Osteoblast (primary cell): ENCODE measurements around the gene JUN. TPM values are rescaled to one million over a fixed set of nuclear protein-coding genes. Genes with fewer than 3 reads are reported as not detected.
A peak's percentile ranks its signal among the peaks of the same experiment; 100 is the strongest.

ENCODE experiments used
- DNase-seq: peaks from one replicate; pipeline ENCODE4 v3.0.0; 2011; ENCODE audit warnings: low spot score, mixed read lengths; ENCODE audit not compliant: insufficient read length; ENCODE audit errors: missing footprints
- H2AFZ ChIP-seq: 2 replicates; pipeline ENCODE4 v1.6.0; 2011; ENCODE audit warnings: mild to moderate bottlenecking, low read length
- H3K27ac ChIP-seq: 2 replicates; pipeline ENCODE4 v1.5.1; 2011; ENCODE audit warnings: mild to moderate bottlenecking, low read depth, low read length, moderate library complexity
- H3K27me3 ChIP-seq: 2 replicates; pipeline ENCODE4 v1.6.0; 2012; ENCODE audit warnings: mild to moderate bottlenecking, control low read depth, inconsistent platforms, low read length, moderate library complexity; ENCODE audit not compliant: insufficient read depth
- H3K36me3 ChIP-seq: 2 replicates; pipeline ENCODE4 v1.5.1; 2011; ENCODE audit warnings: mild to moderate bottlenecking, low read length, control low read depth, moderate library complexity; ENCODE audit not compliant: insufficient read depth
- H3K4me1 ChIP-seq: 2 replicates; pipeline ENCODE4 v1.5.1; 2011; ENCODE audit warnings: mild to moderate bottlenecking, low read length, control low read depth, moderate library complexity; ENCODE audit not compliant: insufficient read depth
- H3K4me2 ChIP-seq: 2 replicates; pipeline ENCODE4 v1.6.0; 2011; ENCODE audit warnings: mild to moderate bottlenecking, low read length; ENCODE audit not compliant: insufficient read depth
- H3K4me3 ChIP-seq: fragments of 200-600 bp; sonication (generic); 3 replicates; pipeline ENCODE4 v1.5.1; 2012; ENCODE audit warnings: mild to moderate bottlenecking, low read length, inconsistent platforms; ENCODE audit not compliant: insufficient read depth
- H3K79me2 ChIP-seq: 2 replicates; pipeline ENCODE4 v1.6.0; 2012; ENCODE audit warnings: mild to moderate bottlenecking, low read length, control low read depth, inconsistent platforms; ENCODE audit not compliant: insufficient read depth
- H3K9me3 ChIP-seq: 2 replicates; pipeline ENCODE4 v1.5.1; 2011; ENCODE audit warnings: low read depth, low read length, control low read depth
- H4K20me1 ChIP-seq: 2 replicates; pipeline ENCODE4 v1.6.0; 2012; ENCODE audit warnings: mild to moderate bottlenecking, low read length, control low read depth; ENCODE audit not compliant: insufficient read depth
- total RNA-seq: library from RNA; depleted of rRNA; stranded (reverse); fragments of >200 nt; gene quantifications from 2 replicates; pipeline ENCODE4 v1.2.3, GENCODE V29; 2012
- TF ChIP-seq, protein P1 (sequence below): IDR thresholded peaks from 2 replicates; pipeline ENCODE4 v1.5.1; 2011; ENCODE audit warnings: mild to moderate bottlenecking, low read depth, low read length, moderate library complexity; ENCODE audit errors: extremely low read depth

Gene JUN
- total RNA-seq, 1 donor = 48.9 TPM

DNA sequence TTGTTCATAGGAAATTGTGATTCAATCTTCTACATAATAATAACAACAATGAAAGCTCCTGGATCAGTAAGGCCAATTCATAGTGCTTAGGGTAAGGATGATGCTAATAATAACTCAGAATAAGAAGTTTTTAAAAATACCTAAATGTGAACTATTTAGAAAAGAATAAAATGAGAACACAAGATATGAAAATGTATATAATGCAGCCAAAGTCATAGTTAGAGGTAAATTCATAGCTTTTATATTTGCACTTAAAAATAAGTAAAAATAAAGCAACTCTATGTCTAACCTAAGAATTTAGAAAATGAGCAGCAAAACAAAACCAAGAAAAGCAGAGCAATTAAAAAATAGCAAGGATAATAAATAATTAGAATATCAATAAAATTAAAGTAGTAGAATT is 43.5 kb upstream of the JUN start:
- Histone ChIP-seq H3K4me3 (no peak overlapping the region), H3K9me3 (peaks cover 5% of the 10 kb centered on the region), H3K27me3 (no peaks in the 10 kb centered on the region), H3K4me2 (no peak overlapping the region), H3K4me1 (peaks cover 25% of the 10 kb centered on the region), H3K79me2 (no peaks in the 10 kb centered on the region), H4K20me1 (no peaks in the 10 kb centered on the region), H2AFZ (no peak overlapping the region), H3K36me3 (no peaks in the 10 kb centered on the region), H3K27ac (no peak overlapping the region)
- TF ChIP-seq, protein P1, sequence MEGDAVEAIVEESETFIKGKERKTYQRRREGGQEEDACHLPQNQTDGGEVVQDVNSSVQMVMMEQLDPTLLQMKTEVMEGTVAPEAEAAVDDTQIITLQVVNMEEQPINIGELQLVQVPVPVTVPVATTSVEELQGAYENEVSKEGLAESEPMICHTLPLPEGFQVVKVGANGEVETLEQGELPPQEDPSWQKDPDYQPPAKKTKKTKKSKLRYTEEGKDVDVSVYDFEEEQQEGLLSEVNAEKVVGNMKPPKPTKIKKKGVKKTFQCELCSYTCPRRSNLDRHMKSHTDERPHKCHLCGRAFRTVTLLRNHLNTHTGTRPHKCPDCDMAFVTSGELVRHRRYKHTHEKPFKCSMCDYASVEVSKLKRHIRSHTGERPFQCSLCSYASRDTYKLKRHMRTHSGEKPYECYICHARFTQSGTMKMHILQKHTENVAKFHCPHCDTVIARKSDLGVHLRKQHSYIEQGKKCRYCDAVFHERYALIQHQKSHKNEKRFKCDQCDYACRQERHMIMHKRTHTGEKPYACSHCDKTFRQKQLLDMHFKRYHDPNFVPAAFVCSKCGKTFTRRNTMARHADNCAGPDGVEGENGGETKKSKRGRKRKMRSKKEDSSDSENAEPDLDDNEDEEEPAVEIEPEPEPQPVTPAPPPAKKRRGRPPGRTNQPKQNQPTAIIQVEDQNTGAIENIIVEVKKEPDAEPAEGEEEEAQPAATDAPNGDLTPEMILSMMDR = no peak
- DNase-seq = no peak

DNA sequence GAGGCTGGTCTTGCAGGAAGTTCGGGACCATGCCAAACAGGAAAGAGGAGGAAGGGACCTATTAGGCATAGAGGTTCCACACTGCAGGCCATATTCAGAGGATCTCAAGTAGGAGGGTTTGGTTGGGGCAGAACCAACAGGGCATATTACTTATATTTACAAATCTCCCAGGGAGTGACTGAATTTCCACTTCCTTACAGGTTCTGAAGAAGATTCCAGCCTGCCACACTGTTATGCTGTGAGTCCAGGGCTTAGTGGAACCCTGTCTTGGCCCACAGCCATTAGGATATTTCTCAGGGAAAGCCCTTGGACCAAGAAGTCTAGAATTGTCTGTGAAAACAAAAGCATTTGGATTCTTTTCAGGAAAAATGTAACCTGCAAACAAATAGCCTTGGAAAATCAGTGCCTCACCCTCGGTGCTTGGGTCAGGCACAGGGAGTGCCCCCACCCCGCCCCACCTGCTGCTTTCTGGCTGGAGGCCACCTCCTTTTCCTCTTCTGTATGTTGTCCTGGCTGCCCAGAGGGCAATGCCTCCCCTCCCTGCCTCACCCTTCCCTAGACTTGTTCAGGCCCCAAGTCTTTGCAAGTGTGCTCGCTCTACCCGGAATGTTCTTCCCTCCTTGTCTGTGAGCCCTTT is 41.0 kb upstream of the JUN start:
- peaks cover 19% of the 10 kb centered on the region for H3K4me1 ChIP-seq
- no peaks in the 10 kb centered on the region for H3K79me2 ChIP-seq
- H2AFZ ChIP-seq = peak overlapping the region; percentile 12
- no peaks in the 10 kb centered on the region for H3K36me3 ChIP-seq
- H3K9me3 ChIP-seq = peaks cover 5% of the 10 kb centered on the region
- no peak overlapping the region for H3K4me2 ChIP-seq
- H3K4me3 ChIP-seq = no peak overlapping the region
- H3K27me3 ChIP-seq = no peaks in the 10 kb centered on the region
- TF ChIP-seq, protein P1 = no peak
- H3K27ac ChIP-seq = no peak overlapping the region
- DNase-seq = no peak
- no peaks in the 10 kb centered on the region for H4K20me1 ChIP-seq

- H3K27me3 ChIP-seq = no peaks in the 10 kb centered on the region
- DNase-seq = peak; percentile 92
- H3K27ac ChIP-seq = peak overlapping the region; percentile 82
- H3K4me1 ChIP-seq = peaks cover 27% of the 10 kb centered on the region
- peak overlapping the region; percentile 81 for H2AFZ ChIP-seq
- H4K20me1 ChIP-seq = no peaks in the 10 kb centered on the region
- peaks cover 5% of the 10 kb centered on the region for H3K9me3 ChIP-seq
- no peaks in the 10 kb centered on the region for H3K36me3 ChIP-seq
- H3K4me2 ChIP-seq = peak overlapping the region; percentile 68
- TF ChIP-seq, protein P1 = no peak
- H3K79me2 ChIP-seq = no peaks in the 10 kb centered on the region
- no peak overlapping the region for H3K4me3 ChIP-seq
These were observed 39.7 kb upstream of the JUN start for GRCh38 chr1:58823481-58824010.

DNA sequence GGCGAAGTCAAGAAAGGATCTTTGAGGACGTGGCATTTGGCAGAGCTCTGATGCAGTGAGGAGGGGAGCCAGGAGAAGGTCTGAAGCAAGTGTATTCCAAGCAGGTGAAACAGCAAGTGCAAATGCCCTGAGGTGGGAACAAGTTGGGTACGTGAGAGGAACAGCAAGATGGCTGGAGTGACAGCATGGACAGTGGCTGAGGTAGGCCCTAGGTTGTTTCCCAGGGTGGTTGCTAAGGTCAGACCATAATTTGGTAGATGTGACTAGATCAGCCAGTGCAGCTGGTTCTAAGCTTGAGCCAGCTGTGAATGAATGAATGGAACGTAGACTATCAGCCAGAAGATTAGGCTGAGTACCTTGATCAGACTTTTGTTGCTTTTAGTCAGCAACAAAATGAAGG is 37.5 kb upstream of the JUN start:
- H4K20me1 ChIP-seq = no peaks in the 10 kb centered on the region
- H3K27ac ChIP-seq = no peak overlapping the region
- no peak overlapping the region for H3K4me3 ChIP-seq
- H3K27me3 ChIP-seq = no peaks in the 10 kb centered on the region
- TF ChIP-seq, protein P1 = no peak
- no peaks in the 10 kb centered on the region for H3K79me2 ChIP-seq
- H3K9me3 ChIP-seq = no peaks in the 10 kb centered on the region
- H3K36me3 ChIP-seq = no peaks in the 10 kb centered on the region
- no peak overlapping the region for H3K4me2 ChIP-seq
- no peak overlapping the region for H2AFZ ChIP-seq
- peaks cover 43% of the 10 kb centered on the region for H3K4me1 ChIP-seq
- no peak for DNase-seq
